HepG2 (cell line): ENCODE measurements around the gene KDM4B. TPM values are rescaled to one million over a fixed set of nuclear protein-coding genes. Genes with fewer than 3 reads are reported as not detected.

Experiments
- ATAC-seq: fragments of 200-7000 bp; cut with Tn5 transposase; 3 replicates; pipeline ENCODE4 v1.9.1; 2020; ENCODE audit warnings: mild to moderate bottlenecking, moderate library complexity
- BruUV-seq: library from RNA; stranded (reverse); fragments of 400-500 nt; replicated peaks from 2 replicates; lab custom pipeline; 2021; lab: Mats Ljungman, UMichigan
- CTCF ChIA-PET: fragments of 300-600 bp; formaldehyde crosslinking; extraction: SDS; loops from one replicate; lab custom pipeline; 2021; ENCODE audit warnings: low total read pairs, inconsistent platforms, low intra/inter-chr PET ratio; lab: Yijun Ruan, JAX
- POLR2A ChIA-PET: fragments of 350-600 bp; sonication (Branson Sonifier 250); formaldehyde crosslinking; loops from one replicate; lab custom pipeline; 2020; ENCODE audit warnings: antibody characterized with exemption, inconsistent platforms; lab: Yijun Ruan, JAX
- DNase-seq: peaks from one replicate; pipeline ENCODE4 v3.0.0-alpha.2; 2015; ENCODE audit warnings: low spot score
- FAIRE-seq: peaks from 3 replicates; lab custom pipeline; 2011; peaks lifted over from hg19 to GRCh38; lab: Jason Lieb, UNC
- H2AFZ ChIP-seq: one replicate; pipeline ENCODE4 v1.6.1; 2011; ENCODE audit warnings: low read length, inconsistent platforms
- H3K27ac ChIP-seq: fragments of 300-600 bp; 3 replicates; pipeline ENCODE4 v1.8.0; 2011; ENCODE audit warnings: mixed run types, mild to moderate bottlenecking, mixed read lengths, low read length, inconsistent platforms; ENCODE audit not compliant: insufficient read depth; ENCODE audit errors: extremely low read length
- H3K27me3 ChIP-seq, 2 experiments: fragments of 200-600 bp in 1 of 2; 2 replicates in 1 of 2; 3 replicates in 1 of 2; pipeline versions ENCODE4 v1.6.0 to v1.8.0; 2011; ENCODE audit warnings: low read length in 2 of 2, mild to moderate bottlenecking in 2 of 2, moderate library complexity in 2 of 2, inconsistent platforms in 1 of 2; ENCODE audit not compliant: insufficient read depth in 2 of 2, control insufficient read depth in 1 of 2
- H3K36me3 ChIP-seq, 2 experiments: fragments of 200-600 bp in 1 of 2; replicated peaks in 1 of 2; 2 replicates in 1 of 2; 3 replicates in 1 of 2; pipeline versions ENCODE4 v1.5.1 to v1.8.0; 2011; ENCODE audit warnings: low read length in 2 of 2, inconsistent platforms in 1 of 2; ENCODE audit not compliant: insufficient read depth in 2 of 2, control insufficient read depth in 1 of 2
- H3K4me1 ChIP-seq: 2 replicates; pipeline ENCODE4 v1.5.1; 2012; ENCODE audit warnings: low read length, inconsistent platforms; ENCODE audit not compliant: insufficient read depth
- H3K4me2 ChIP-seq: 2 replicates; pipeline ENCODE4 v1.6.0; 2011; ENCODE audit warnings: low read depth, low read length, inconsistent platforms
- H3K4me3 ChIP-seq, 3 experiments: fragments of 200-600 bp in 1 of 3; sonication (generic), shearing (Covaris generic) in 1 of 3; replicated peaks in 1 of 3; 2 replicates each; pipeline ENCODE4 v1.5.1; 2011 to 2016; ENCODE audit warnings: low read length in 3 of 3, inconsistent platforms in 2 of 3, low read depth in 2 of 3, mild to moderate bottlenecking in 2 of 3, control low read depth in 1 of 3, mixed read lengths in 1 of 3; ENCODE audit not compliant: insufficient read depth in 1 of 3
- H3K79me2 ChIP-seq: one replicate; pipeline ENCODE4 v1.6.1; 2011; ENCODE audit warnings: low read length, inconsistent platforms; ENCODE audit not compliant: insufficient read depth
- H3K9ac ChIP-seq: 2 replicates; pipeline ENCODE4 v1.6.0; 2011; ENCODE audit warnings: mild to moderate bottlenecking, low read depth, low read length, inconsistent platforms; ENCODE audit not compliant: insufficient read depth
- H3K9me3 ChIP-seq: 2 replicates; pipeline ENCODE4 v1.5.1; 2012; ENCODE audit warnings: mild to moderate bottlenecking, low read length
- H4K20me1 ChIP-seq: 2 replicates; pipeline ENCODE4 v1.6.0; 2011; ENCODE audit warnings: inconsistent platforms, mild to moderate bottlenecking, low read length, moderate library complexity; ENCODE audit not compliant: insufficient read depth
- CHCHD3 ChIP-seq: sonication (generic); formaldehyde crosslinking; IDR thresholded peaks from 2 replicates; pipeline ENCODE4 v1.8.0; 2022; ENCODE audit warnings: mild to moderate bottlenecking, missing genetic modification reagents, moderate library complexity
- HDAC6 ChIP-seq: fragments of 200-600 bp; sonication (generic); IDR thresholded peaks from 2 replicates; pipeline ENCODE4 v1.7.0; 2017; ENCODE audit warnings: mild to moderate bottlenecking, antibody characterized with exemption, low read length, low read depth
- KDM5B ChIP-seq: sonication (generic); formaldehyde crosslinking; IDR thresholded peaks from 2 replicates; pipeline ENCODE4 v1.4.0; 2020; ENCODE audit warnings: missing genetic modification reagents, mild to moderate bottlenecking, borderline replicate concordance
- RBM39 ChIP-seq: fragments of 200-400 bp; formaldehyde crosslinking; IDR thresholded peaks from one replicate; pipeline ENCODE4 v1.6.1; 2018; ENCODE audit warnings: antibody characterized with exemption, mild to moderate bottlenecking, low read depth, low read length; ENCODE audit not compliant: poor library complexity, severe bottlenecking
- ZNF101 ChIP-seq: sonication (generic); formaldehyde crosslinking; IDR thresholded peaks from 2 replicates; pipeline ENCODE4 v1.4.0; 2020; ENCODE audit warnings: mild to moderate bottlenecking, low read depth, missing genetic modification reagents, borderline replicate concordance
- ZNF234 ChIP-seq: sonication (generic); formaldehyde crosslinking; conservative IDR thresholded peaks from 2 replicates; pipeline ENCODE4 v1.5.1; 2020; ENCODE audit warnings: mild to moderate bottlenecking, missing genetic modification reagents
- ZNF615 ChIP-seq: sonication (generic); formaldehyde crosslinking; IDR thresholded peaks from 2 replicates; pipeline ENCODE4 v1.5.0; 2020; ENCODE audit warnings: mild to moderate bottlenecking, missing genetic modification reagents, borderline replicate concordance
- WGBS: methylation state at CpG from one replicate; pipeline ENCODE4 v1.1.6; 2017; ENCODE audit warnings: low lambda C conversion rate; 5-methylcytosine and 5-hydroxymethylcytosine counted together
- in situ Hi-C: cut with HindIII; loops from 2 replicates; pipeline ENCODE4 v1.10.0; 2017; ENCODE audit warnings: low pct_unique_long_range_greater_than_20kb; ENCODE audit not compliant: extremely low pct_ligation_motif_present
- intact Hi-C: fragments of 100-400 bp; cut with micrococcal nuclease; formaldehyde crosslinking; loops from one replicate; pipeline ENCODE4 v1.10.0; 2022; ENCODE audit not compliant: unreplicated experiment
- polyA plus RNA-seq, 8 experiments: library from polyadenylated mRNA; depleted of rRNA in 3 of 8; stranded (reverse) in 7 of 8; unstranded in 1 of 8; fragments of >200 nt; fragmentation: Illumina TruSeq in 4 of 8; extraction: Trizol in 4 of 8; gene quantifications; 2 replicates each; pipeline versions ENCODE4 v1.2.1 to v1.2.3, GENCODE V29; 2011 to 2016; ENCODE audit warnings: low read depth in 4 of 8, missing spikeins in 1 of 8, mixed read lengths in 1 of 8; ENCODE audit not compliant: insufficient read depth in 1 of 8
- total RNA-seq, 5 experiments: library from RNA; depleted of rRNA; stranded (reverse); fragments of >200 nt; fragmentation: Illumina TruSeq; extraction: Trizol; gene quantifications; 2 replicates each; pipeline ENCODE4 v1.2.3, GENCODE V29; 2016; ENCODE audit warnings: low read depth in 1 of 5
- TF ChIP-seq, protein P1 (sequence below): sonication (generic); formaldehyde crosslinking; IDR thresholded peaks from 2 replicates; pipeline ENCODE4 v1.8.0; 2022; ENCODE audit warnings: mild to moderate bottlenecking, missing genetic modification reagents, moderate library complexity
- TF ChIP-seq, protein P2 (sequence below): sonication (generic); formaldehyde crosslinking; IDR thresholded peaks from 2 replicates; pipeline ENCODE4 v1.4.0; 2020; ENCODE audit warnings: mild to moderate bottlenecking, missing genetic modification reagents
- TF ChIP-seq, protein P3 (sequence below): sonication (generic); formaldehyde crosslinking; IDR thresholded peaks from 2 replicates; pipeline ENCODE4 v1.5.1; 2020; ENCODE audit warnings: mild to moderate bottlenecking, missing genetic modification reagents, borderline replicate concordance
- TF ChIP-seq, protein P4 (sequence below): sonication (generic); formaldehyde crosslinking; IDR thresholded peaks from 2 replicates; pipeline ENCODE4 v1.5.0; 2020; ENCODE audit warnings: missing genetic modification reagents

Gene KDM4B
- total and polyA plus RNA-seq, 2 of the 13 experiments (the other 11 are each of a cell fraction or from before 2014, with no cell fraction given), result 4.9 to 14.6 TPM

DNA sequence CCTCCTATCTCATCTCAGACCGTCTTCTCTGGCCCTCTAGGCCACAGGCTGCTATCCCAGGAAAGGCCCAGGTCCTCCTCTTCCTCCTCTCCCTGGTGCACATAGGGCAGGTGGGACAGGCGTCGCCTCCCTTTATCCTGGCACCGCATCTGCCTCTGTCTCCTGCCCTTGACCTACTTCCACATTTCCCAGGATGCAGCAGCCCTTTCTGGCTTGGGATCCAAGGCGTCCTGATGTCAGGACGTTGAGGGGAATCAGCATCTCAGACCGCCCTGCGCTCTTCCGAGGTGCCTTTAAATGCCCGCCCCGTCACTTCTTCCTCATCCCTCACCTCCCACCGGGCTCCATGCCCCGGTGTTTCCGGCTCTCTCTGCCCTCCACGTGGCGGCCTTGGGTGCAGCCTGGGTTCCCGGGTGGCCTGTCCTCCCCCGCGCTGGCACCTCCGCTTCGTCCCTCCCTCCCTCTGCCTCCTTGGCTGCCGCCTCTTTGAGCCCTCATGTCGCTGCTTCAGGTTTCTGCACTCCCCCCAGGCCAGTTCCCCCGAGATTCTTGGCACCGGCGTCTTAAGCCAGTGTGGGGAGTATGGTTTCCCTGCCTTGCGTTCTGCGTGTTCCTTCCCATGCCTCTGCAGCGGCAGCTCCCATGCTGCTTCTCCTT is 66.3 kb downstream of the KDM4B start:
- WGBS, result 92% methylated on average over 29 of the region's 29 CpGs
- ChIA-PET CTCF (no interaction called here), POLR2A (no interaction called here)
- Histone ChIP-seq H3K4me3 (no peak overlapping the region), H3K79me2 (peaks cover 7% of the 10 kb centered on the region), H3K36me3 (peaks cover 21 to 39% of the 10 kb centered on the region in 2 experiments; a peak in 4 of 5 replicates), H3K9ac (no peak overlapping the region), H3K4me1 (peaks cover 14% of the 10 kb centered on the region), H3K27me3 (no peaks in the 10 kb centered on the region), H3K4me2 (no peak overlapping the region), H3K27ac (no peak overlapping the region), H4K20me1 (peaks cover 34% of the 10 kb centered on the region), H2AFZ (no peak overlapping the region), H3K9me3 (no peaks in the 10 kb centered on the region)
- intact Hi-C loops (no loop called here), in situ Hi-C loops (loop anchor here (10.0 kb wide), 1 partner anchor 160 kb away; no protein-coding TSS in a partner anchor)
- BruUV-seq, result no TSS peak
- TF ChIP-seq, protein P1, sequence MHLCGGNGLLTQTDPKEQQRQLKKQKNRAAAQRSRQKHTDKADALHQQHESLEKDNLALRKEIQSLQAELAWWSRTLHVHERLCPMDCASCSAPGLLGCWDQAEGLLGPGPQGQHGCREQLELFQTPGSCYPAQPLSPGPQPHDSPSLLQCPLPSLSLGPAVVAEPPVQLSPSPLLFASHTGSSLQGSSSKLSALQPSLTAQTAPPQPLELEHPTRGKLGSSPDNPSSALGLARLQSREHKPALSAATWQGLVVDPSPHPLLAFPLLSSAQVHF (CRISPR knock-in tag), result no peak
- no peak for TF ChIP-seq ZNF234 (CRISPR knock-in tag)
- TF ChIP-seq, protein P2, sequence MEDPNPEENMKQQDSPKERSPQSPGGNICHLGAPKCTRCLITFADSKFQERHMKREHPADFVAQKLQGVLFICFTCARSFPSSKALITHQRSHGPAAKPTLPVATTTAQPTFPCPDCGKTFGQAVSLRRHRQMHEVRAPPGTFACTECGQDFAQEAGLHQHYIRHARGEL (CRISPR knock-in tag), result no peak
- no peak for TF ChIP-seq CHCHD3 (CRISPR knock-in tag)
- TF ChIP-seq HDAC6, result no peak
- no peak for TF ChIP-seq ZNF615 (CRISPR knock-in tag)
- no peak for TF ChIP-seq KDM5B
- TF ChIP-seq, protein P3, sequence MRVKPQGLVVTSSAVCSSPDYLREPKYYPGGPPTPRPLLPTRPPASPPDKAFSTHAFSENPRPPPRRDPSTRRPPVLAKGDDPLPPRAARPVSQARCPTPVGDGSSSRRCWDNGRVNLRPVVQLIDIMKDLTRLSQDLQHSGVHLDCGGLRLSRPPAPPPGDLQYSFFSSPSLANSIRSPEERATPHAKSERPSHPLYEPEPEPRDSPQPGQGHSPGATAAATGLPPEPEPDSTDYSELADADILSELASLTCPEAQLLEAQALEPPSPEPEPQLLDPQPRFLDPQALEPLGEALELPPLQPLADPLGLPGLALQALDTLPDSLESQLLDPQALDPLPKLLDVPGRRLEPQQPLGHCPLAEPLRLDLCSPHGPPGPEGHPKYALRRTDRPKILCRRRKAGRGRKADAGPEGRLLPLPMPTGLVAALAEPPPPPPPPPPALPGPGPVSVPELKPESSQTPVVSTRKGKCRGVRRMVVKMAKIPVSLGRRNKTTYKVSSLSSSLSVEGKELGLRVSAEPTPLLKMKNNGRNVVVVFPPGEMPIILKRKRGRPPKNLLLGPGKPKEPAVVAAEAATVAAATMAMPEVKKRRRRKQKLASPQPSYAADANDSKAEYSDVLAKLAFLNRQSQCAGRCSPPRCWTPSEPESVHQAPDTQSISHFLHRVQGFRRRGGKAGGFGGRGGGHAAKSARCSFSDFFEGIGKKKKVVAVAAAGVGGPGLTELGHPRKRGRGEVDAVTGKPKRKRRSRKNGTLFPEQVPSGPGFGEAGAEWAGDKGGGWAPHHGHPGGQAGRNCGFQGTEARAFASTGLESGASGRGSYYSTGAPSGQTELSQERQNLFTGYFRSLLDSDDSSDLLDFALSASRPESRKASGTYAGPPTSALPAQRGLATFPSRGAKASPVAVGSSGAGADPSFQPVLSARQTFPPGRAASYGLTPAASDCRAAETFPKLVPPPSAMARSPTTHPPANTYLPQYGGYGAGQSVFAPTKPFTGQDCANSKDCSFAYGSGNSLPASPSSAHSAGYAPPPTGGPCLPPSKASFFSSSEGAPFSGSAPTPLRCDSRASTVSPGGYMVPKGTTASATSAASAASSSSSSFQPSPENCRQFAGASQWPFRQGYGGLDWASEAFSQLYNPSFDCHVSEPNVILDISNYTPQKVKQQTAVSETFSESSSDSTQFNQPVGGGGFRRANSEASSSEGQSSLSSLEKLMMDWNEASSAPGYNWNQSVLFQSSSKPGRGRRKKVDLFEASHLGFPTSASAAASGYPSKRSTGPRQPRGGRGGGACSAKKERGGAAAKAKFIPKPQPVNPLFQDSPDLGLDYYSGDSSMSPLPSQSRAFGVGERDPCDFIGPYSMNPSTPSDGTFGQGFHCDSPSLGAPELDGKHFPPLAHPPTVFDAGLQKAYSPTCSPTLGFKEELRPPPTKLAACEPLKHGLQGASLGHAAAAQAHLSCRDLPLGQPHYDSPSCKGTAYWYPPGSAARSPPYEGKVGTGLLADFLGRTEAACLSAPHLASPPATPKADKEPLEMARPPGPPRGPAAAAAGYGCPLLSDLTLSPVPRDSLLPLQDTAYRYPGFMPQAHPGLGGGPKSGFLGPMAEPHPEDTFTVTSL, result no peak
- no peak for TF ChIP-seq ZNF101 (CRISPR knock-in tag)
- TF ChIP-seq RBM39, result no peak
- TF ChIP-seq, protein P4, sequence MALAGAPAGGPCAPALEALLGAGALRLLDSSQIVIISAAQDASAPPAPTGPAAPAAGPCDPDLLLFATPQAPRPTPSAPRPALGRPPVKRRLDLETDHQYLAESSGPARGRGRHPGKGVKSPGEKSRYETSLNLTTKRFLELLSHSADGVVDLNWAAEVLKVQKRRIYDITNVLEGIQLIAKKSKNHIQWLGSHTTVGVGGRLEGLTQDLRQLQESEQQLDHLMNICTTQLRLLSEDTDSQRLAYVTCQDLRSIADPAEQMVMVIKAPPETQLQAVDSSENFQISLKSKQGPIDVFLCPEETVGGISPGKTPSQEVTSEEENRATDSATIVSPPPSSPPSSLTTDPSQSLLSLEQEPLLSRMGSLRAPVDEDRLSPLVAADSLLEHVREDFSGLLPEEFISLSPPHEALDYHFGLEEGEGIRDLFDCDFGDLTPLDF, result no peak
- FAIRE-seq (no peak), ATAC-seq (no peak), DNase-seq (no peak)
